HG03521 (cell line): ENCODE measurements around the gene PLCL2.
"Not testable (repeated sequence)": the region's sequence is repeated elsewhere in the genome, so short reads cannot be mapped to it uniquely, and the experiment has no call there.

ENCODE experiments used
- ATAC-seq: cut with Tn5 transposase; IDR thresholded peaks from one replicate; pipeline ENCODE4 v1.9.1; 2021; ENCODE audit warnings: mild to moderate bottlenecking, moderate library complexity; ENCODE audit not compliant: unreplicated experiment

PLCL2 gene

DNA sequence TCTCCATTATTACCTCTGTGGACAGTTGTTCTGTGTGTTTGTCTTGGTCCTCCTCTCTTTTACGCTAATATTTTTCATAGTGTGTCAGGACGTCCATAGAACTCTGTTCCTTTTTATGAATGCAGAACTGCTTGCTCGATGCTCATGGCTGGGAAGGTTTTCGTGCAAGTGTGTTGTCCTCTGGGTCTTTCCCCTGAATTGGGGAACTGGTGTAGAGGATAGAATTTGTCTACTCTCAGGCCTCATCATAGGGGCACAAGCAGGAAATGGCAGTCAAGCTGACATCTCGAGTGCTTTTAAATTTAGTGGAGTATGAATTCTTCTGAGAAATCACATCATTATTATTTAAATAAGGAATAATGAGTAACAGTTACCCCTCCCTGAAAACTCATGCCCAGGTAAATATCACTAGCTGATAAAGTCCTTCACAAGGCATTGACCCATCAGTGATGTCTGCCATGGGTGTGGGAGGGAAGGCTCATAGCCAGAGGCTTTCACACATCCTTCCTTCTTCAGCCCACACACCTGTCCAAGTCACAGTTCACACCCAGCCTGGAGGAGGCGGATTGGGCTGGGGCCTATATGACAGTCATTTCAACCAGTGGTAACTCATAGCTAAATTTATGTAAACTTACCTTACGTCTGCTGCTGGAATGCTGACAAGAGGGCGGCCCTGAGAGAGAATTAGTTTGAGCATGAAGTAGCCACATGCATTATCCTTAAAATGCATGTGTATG is 226.1 kb downstream of the PLCL2 start:
- ATAC-seq = no peak

DNA sequence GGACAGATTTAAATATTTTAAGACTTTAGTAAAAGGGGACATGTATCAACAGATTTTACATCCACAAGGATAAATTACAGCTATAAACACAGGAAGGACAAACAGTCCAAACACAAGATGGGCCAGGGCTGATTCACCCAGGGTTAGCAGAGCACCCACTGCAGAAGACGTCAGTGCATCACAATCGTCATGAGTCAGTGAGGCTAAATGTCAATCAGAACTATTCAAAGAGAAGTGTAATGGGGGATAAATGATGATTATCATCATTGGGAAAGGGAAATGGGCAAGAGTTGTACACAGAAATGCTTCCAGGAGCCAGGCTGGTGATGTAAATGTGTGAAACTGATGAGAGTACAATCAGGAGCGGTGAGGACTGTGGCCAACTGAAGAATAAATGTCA is 226.8 kb downstream of the PLCL2 start:
- ATAC-seq = no peak

DNA sequence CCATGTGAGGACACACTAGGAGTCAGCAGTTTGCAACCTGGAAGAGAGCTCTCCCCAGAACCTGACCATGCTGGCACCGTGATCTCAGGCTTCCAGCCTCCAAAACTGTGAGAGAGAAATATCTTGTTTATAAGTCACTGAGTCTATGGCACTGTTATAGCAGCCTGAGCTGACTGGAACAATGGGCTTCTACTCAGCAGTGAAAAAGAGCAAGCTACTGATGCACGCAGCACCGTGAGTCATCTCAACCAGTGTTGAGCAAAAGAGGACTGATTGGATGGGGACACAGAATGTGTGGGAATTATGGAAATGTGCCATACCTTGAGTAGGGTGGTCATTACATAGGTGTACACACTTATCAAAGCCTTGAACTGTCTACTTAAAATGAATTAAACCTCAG is 230.4 kb downstream of the PLCL2 start:
- no peak for ATAC-seq

DNA sequence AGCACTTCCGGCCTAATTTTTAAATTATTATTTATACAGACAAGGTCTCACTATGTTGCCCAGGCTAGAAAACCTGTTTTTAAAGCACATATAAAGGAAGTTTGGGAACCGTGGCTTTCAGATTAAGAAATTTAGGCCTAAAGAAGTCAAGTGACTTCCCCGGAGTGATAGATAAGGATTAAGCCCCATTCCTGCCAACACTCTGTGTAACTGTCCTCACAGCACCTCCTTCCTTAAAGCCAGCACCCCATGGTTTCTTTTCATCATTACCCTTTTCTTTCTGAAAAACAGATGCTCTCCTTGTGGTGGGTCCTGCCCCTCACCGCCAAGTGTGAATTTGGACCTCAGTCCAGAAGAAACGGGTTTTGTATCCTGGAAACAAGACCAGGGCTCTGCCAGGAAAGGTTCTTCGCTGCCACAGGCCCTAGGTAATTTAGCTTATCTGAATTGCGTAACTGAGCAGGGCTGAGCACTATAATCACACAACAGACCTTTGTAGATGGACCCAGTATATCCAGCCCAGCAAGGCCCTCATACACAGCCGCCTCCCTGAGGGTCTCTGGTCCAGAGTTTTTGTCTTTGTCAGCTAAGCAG is 231.3 kb downstream of the PLCL2 start:
- no peak for ATAC-seq

DNA sequence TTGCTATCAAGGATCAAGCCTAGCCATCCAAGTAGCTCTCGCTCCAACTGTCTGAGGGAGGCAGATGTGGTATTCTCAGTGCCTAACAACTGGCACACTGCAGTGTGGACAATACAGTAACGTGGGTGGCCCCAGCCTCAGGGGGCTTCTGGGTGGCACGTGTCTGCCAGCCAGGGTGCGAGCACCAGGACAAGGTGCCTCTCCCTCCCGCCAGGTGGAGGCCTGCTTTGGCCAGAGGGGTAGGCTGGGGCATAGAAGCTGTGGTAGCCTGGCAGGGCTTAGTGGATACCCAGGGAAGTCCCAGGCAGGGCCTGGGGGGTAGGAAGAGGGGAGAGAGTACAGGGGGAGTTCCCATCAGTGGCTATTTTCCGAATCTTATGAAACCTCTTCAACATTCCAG is 234.0 kb downstream of the PLCL2 start:
- no peak for ATAC-seq

DNA sequence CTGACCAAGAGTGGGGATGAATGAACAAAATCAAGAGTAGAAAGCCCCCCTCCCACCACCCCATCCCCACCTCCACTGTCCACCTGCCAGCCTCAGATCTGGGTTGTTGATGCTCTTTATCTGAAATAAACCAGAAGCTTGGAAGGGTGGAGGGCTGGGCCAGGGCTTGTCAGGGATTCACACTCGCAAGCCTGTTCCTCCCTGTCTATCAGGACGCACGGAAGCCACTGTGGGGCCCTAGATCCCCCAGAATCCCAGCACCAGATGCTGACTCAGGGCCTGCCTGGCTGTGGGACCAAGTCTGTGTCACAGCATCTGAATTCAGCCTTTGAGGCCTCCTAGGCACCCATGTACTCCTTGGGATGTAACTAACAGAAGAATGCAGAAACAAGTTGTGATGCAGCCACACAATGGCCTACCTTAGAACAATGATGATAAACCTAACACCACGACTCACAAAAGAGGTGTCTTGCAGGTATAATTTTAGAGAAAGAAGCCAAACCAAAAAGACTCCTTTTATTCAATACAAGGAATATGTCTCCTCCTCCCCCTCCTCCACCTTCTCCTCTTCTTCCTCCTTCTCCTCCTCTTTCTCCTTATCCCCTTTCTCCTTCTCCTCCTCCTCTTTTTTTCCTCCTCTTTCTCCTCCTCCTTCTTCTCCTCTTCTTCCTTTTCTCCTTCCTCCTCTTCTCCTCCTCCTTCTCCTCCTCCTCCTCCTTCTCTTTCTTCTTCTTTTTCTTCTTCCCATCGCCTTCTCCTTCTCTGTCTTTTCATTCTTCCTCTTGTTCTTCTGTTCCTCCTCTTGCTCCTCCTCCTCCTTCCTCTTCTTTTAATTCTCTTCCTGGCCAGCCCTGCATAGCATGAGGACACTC is 234.7 kb downstream of the PLCL2 start:
- ATAC-seq = no peak

DNA sequence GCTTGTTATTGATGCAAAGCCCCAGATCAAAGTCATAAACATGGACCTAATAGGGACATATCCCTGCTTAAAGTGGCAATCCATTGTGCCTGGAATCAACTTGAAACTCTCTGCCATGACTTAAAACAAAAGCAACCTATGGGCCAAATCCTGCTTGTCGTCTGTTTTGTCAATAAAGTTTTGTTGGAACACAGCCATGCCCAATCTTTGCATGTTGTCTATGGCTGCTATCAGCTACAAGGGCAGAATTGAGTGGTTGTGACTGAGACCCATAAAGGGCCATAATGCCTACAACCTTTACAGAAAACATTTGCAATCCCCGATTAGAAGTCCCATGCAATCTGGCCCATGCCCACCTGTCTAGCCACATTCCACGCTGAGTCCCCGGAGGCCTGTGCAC is 235.4 kb downstream of the PLCL2 start:
- no peak for ATAC-seq

DNA sequence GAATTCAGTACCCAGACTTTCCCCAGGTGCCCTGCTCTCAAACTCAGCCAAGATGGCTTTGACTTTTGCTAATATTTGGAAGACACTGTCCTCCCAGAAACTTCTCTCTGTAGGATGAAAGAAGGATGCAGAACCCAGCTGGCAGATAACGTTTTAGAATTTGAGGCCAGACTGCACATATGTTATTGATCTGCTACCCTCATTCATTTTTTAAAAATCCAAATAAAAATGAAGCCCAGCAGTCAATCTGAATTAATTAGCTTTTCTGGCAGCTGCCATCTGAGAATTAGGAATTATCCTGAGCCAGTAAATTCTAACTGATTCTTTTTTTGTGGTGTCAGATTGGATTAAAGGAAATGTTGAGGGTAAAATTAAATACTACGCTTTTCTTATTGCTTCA is 236.6 kb downstream of the PLCL2 start:
- ATAC-seq = no peak

DNA sequence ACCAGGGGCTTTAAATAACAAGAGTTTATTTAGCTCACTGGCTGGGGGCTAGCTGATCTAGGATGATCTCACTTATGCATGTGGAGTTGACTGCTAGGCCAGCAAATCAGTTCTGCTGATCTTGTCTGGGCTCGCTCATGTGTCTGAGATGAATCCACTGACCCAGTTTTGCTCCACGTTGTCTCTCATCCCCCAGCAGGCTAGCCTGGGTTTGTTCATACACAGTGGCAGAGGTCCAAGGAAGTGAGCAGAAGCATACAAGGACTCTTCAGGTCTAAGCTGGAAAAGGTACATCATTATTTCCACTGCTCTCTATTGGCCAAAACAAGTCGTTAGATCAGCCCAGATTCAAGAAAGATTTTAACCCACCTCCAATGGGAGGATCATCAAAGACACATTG is 238.0 kb downstream of the PLCL2 start:
- ATAC-seq = no peak

DNA sequence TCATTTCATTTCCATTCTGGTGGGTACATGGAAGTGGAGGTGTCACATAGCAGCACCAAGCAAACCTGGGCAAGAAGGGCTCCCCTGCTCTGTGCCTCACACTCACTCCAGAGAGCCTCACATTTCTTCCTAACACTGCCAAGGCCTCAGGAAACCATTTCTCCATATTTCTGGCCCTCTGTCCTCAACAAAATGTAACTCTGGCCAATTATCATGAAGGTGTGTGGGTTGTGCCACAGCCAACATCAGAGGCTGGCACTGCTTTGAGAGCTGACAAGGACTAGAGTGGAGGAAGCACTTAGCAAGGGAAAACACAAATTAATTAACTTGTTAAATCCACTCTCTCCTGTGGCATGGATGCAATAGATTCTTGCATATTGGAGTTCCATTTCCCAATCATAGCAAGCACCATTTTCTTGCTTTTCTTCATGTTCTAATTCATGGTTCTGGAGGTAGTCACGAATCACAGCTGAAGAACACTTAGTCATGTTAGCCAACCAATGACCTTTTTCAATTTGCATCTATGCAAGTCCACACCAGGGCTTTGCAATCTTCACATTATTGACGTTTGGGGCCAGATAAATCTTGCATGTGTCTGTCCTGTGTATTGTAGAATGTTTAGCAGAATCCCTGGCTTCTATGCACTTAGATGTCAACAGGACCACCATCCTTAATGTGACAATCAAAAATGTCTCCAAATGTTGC is 241.1 kb downstream of the PLCL2 start:
- ATAC-seq = no peak

DNA sequence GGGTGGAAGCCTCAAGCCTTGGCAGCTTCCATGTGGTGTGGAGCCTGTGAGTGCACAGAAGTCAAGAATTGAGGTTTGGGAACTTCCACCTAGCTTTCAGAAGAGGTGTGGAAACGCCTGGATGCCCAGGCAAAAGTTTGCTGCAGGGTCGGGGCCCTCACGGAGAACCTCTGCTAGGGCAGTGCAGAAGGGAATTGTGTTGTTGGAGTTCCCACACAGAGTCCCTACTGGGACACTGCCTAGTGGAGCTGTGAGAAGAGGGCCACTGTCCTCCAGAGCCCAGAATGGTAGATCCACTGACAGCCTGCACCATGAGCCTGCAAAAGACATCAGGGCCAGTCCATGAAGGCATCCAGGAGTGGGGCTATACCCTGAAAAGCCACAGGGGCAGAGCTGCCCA is 243.9 kb downstream of the PLCL2 start:
- ATAC-seq = not testable (repeated sequence)

DNA sequence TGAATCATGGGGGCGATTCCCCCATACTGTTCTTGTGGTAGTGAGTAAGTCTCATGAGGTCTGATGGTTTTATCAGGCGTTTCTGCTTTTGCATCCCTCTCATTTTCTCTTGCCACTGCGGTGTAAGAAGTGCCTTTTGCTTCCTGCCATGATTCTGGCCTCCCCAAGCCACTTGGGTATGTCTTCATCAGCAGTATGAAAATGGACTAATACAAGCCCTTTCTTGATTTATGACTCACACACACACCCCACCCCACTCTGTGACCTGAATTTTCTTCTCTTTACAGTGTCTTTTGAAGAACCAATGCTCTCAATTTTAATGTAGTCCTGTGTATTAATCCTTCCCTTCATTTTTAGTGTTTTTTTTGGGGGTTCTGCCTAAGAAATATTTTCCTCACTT is 244.8 kb downstream of the PLCL2 start:
- ATAC-seq = no peak

DNA sequence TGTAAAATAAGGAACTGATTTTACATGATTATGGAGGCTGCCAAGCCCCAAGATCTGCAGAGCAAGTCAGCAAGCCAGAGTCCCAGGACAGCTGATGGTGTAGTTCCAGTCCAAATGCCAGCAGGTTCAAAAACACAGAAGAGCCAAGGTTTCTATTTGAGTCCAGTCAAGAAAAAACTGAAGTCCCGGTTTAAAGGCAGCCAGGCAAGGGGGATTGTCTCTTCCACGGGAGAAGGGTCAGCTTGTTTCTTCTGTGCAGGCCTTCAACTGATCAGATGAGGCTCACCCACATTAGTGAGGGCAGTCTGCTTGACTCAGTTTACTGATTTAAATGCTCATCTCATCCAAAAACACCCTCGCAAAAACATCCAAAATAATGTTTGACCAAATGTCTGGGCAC is 246.2 kb downstream of the PLCL2 start:
- no peak for ATAC-seq

DNA sequence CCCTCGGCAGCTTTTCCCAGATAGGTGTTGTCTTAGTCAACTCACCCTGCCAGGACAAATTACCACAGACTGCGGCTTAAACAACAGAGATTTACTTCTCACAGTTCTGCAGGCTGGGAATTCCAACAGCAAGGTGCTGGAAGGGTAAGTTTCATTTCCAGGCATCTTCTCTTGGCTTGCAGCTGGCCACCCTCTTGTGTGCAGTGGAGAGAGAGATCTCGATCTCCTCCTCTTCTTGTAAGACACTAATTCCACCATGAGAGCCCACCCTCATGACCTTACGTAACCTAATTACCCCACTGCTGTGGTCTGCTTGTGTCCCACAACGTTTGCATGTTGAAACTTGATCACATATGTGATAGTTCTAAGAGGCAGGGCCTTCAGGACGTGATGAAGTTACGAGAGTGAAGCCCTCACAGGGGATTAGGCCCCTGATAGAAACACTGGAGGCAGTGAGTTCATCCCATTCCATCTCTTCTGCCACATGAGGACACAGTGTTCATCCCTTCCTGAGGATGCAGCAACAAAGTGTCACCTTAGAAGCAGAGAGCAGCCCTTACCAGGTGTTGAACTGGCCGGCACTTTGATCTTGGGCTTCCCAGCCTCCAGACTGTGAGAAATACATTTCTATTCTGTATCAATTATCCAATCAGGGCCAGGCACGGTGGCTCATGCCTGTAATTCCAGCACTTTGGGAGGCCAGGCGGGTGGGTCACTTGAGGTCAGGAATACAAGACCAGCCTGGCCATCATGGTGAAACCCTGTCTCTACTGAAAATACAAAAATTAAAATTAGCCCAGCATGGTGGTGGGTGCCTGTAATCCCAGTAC is 247.7 kb downstream of the PLCL2 start:
- no peak for ATAC-seq

DNA sequence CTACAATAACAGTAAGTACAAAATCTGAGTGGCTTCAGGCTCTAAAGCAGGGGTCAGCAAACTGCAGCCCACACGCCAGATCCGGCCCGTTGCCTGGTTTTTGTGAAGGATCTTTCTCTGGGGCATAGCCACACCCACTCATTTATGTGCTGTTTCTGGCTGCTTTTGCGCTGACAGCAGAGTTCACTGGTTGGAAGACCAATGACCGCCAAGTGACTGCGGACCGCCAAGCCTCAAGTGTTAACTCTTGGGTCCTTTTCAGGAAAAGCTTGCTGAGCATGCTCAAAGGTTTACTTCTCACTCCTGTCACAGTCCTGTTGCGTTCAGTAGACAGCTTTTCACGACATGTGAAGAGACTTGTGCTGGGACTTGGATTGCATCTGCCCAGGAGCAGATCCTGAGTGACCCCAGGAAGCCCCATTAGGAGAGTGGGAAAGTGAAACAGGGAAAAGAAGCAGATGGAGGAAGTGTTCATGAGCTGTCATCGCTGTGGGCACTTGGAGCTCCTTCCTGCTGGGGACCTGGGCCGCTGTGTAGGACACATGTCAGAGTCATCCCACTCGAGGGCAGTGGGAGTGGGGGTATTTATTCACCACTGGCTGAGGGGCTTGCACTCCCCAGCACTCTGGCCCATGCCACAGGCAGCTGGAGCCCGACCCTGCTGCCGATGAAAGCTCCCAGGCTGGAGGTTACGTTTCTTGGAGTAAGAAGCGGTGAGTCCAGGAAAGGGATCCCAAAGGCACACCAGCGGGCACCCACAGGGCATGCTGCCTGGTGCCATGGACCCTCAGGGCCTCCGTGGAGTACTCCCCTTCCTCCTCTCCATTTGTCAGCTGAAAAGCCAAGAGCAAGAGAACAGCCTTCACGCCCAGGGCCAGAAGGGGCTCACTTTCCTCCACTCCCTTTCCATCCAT is 249.1 kb downstream of the PLCL2 start:
- no peak for ATAC-seq

DNA sequence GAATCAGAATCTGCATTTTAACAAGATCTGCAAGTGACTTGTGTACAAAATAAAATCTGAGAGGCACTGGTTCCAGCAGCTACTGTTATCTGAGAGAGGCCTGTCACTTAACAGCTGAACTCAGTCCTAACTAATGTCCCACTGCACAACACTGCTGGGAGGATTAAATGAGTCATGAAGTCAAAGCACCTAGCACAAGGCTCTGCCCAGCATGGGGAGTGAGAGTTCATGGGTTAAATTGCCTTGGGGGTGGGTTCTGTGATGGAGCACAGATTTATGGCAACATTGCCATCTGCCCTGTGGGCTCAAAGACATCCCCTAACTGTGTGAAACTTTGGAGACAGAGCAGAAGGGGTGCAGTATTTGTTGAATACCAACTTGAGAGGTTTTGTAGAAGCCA is 250.9 kb downstream of the PLCL2 start:
- ATAC-seq = no peak

DNA sequence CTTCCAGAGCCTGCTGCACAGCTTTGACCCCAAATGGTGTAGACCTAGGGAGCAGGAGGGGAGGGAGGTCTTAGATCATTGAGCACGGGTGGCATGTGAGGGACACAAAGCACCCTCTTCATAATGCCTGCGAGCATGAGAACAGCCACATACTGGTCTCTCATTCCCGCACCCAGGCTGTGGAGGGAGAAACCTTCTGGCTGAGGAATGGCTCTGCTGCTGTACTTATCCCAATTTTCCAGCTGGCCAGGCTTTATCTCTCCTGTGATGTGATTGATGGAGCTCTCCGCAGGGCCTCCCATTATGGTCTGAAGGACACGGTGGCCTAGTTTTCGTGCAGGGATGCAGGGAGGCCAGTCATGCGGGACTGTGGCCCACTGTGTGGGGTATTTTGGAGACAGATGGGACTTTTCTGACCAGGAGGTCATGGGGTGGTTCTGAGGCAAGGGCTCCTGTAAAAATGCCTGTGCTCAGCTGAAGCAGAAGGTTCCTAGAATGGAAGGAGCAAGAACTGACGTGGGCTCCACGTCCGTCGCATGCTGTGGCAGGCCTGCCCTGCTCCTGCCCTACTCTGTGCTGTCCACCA is 251.5 kb downstream of the PLCL2 start:
- no peak for ATAC-seq

DNA sequence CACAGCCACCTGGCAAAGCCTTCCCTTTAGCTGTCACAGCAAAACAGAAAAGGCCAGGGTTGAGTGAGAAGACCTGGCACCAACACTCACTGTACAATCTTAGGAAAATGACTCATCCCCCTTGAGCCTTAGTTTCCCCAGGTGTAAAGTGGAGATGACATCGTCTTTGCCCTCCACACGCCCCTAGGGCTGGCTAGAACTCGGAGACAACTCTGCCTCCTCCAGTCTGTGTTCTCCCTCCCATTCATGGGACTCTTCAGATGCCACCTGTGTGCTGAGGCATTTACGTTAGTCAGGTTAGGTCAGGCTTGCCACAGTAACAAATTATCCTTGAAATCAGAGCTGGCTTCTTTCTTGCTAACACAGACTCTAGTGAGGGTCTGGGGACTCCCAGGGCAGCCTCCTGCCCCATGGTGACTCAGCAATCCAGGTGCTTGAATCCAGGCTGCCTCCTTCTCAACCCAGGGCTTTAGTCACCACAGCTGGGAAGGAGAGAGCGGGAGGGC is 252.6 kb downstream of the PLCL2 start:
- ATAC-seq = no peak
